ENCODE measurements around the gene CCDC82.

The CCDC82 gene

DNA sequence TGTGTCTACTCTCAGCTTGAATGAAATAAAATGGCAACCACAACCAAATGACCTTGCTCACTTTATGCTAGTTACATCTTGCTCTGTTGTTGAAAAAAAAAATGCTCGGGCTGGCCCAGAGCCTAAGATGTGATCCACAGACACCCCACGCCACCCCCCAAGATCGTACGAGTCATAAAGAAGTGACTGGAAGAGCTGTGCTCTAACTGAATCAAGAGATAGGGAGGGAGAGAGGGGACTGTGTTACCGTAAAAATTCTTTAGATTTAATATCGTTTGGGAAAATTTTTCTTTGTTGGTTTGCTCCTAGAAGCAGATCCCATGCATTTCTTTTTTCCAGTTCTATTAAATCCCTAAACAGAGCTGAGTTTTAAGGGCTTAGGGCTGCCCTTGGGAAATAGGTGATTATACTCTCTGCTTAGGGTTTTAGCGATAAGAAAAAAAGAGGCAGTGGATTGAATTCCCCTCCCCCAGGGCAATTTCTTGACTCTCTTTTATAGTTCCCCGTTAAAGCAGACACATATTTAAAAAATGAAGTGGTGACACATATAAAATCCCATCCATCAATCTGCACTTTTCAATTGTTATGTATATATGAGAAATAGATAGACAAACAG, 61.2 kb downstream of the CCDC82 start:
- no peaks in the 10 kb centered on the region for H3K4me1 ChIP-seq (ENCODE audit: control insufficient read depth, low read length)
- no peaks in the 10 kb centered on the region for H3K36me3 ChIP-seq (ENCODE audit: control insufficient read depth, low read length)
- no peaks in the 10 kb centered on the region for H3K9me3 ChIP-seq (ENCODE audit: control insufficient read depth, insufficient read depth, low read length)
- H3K27ac ChIP-seq (ENCODE audit: low read depth, low read length), result no peak overlapping the region
- no peaks in the 10 kb centered on the region for H3K9me2 ChIP-seq (replicated peaks; ENCODE audit: control insufficient read depth, low read length)
- TF ChIP-seq EZH2phosphoT487 (IDR thresholded peaks at IDR 0.05; ENCODE audit: borderline replicate concordance, low read length), result no peak
- TF ChIP-seq, protein P1, sequence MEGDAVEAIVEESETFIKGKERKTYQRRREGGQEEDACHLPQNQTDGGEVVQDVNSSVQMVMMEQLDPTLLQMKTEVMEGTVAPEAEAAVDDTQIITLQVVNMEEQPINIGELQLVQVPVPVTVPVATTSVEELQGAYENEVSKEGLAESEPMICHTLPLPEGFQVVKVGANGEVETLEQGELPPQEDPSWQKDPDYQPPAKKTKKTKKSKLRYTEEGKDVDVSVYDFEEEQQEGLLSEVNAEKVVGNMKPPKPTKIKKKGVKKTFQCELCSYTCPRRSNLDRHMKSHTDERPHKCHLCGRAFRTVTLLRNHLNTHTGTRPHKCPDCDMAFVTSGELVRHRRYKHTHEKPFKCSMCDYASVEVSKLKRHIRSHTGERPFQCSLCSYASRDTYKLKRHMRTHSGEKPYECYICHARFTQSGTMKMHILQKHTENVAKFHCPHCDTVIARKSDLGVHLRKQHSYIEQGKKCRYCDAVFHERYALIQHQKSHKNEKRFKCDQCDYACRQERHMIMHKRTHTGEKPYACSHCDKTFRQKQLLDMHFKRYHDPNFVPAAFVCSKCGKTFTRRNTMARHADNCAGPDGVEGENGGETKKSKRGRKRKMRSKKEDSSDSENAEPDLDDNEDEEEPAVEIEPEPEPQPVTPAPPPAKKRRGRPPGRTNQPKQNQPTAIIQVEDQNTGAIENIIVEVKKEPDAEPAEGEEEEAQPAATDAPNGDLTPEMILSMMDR (IDR thresholded peaks at IDR 0.05; ENCODE audit: low read depth, low read length, poor library complexity, severe bottlenecking), result no peak
- H3K27me3 ChIP-seq (ENCODE audit: control insufficient read depth, low read length), result no peaks in the 10 kb centered on the region
- H3K79me2 ChIP-seq (ENCODE audit: control insufficient read depth, low read length), result no peaks in the 10 kb centered on the region
- no peaks in the 10 kb centered on the region for H3F3A ChIP-seq (ENCODE audit: control insufficient read depth, insufficient read depth)
- H3K4me2 ChIP-seq (ENCODE audit: low read length), result no peak overlapping the region
- H4K20me1 ChIP-seq (ENCODE audit: control insufficient read depth, insufficient read depth, low read depth, low read length), result no peaks in the 10 kb centered on the region
- H3K4me3 ChIP-seq (ENCODE audit: low read length), result no peak overlapping the region

DNA sequence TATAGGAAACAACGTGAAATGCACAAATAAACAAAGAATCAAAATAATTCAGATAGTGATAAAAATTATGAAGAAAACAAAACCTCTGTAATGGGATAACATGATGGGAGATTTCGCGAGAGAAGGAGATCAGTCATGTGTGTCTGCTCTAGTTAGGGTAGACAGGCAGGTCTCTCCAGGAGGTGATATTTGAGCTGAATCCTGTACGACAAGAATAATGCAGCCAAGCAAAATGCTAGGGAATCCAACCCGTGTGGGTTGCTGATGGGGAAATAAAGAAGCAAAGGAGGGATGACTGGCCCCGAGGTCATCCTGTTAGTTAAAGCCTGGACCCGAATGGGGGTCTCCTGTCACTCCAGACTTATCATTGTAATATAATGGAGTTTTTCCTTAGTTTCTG, 62.8 kb downstream of the CCDC82 start:
- Histone ChIP-seq H3K27me3 (ENCODE audit: control insufficient read depth, low read length) (no peaks in the 10 kb centered on the region), H3K4me3 (ENCODE audit: low read length) (no peak overlapping the region), H3K9me3 (ENCODE audit: control insufficient read depth, insufficient read depth, low read length) (no peaks in the 10 kb centered on the region), H3K4me1 (ENCODE audit: control insufficient read depth, low read length) (no peaks in the 10 kb centered on the region), H3K27ac (ENCODE audit: low read depth, low read length) (no peak overlapping the region), H3K79me2 (ENCODE audit: control insufficient read depth, low read length) (no peaks in the 10 kb centered on the region), H3F3A (ENCODE audit: control insufficient read depth, insufficient read depth) (no peaks in the 10 kb centered on the region), H3K36me3 (ENCODE audit: control insufficient read depth, low read length) (no peaks in the 10 kb centered on the region), H3K9me2 (replicated peaks; ENCODE audit: control insufficient read depth, low read length) (no peaks in the 10 kb centered on the region), H3K4me2 (ENCODE audit: low read length) (no peak overlapping the region), H4K20me1 (ENCODE audit: control insufficient read depth, insufficient read depth, low read depth, low read length) (no peaks in the 10 kb centered on the region)
- TF ChIP-seq EZH2phosphoT487 (IDR thresholded peaks at IDR 0.05; ENCODE audit: borderline replicate concordance, low read length), result no peak
- TF ChIP-seq, protein P1 (IDR thresholded peaks at IDR 0.05; ENCODE audit: low read depth, low read length, poor library complexity, severe bottlenecking), result no peak

DNA sequence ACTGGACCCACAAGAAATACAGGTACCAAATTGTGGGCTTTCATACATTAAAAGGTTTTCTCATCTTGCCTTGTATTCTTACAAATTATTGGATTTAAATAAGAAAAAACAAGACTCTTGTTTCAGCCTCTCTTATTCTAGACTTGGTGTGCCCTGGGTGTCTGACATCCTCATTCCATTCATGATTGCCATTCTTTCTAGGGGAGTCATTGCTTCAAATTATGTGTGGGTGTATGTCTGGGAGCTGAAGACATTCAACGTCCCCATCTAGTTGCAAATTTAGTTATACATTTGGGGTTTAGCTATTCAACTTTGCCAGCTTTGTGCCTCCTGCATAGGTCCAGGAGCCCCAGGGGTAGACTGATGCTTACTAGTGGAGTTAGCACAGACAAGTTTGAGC, 64.8 kb downstream of the CCDC82 start:
- Histone ChIP-seq H3K79me2 (ENCODE audit: control insufficient read depth, low read length) (no peaks in the 10 kb centered on the region), H3K9me3 (ENCODE audit: control insufficient read depth, insufficient read depth, low read length) (no peaks in the 10 kb centered on the region), H3K27ac (ENCODE audit: low read depth, low read length) (no peak overlapping the region), H3K4me2 (ENCODE audit: low read length) (no peak overlapping the region), H4K20me1 (ENCODE audit: control insufficient read depth, insufficient read depth, low read depth, low read length) (no peaks in the 10 kb centered on the region), H3K4me1 (ENCODE audit: control insufficient read depth, low read length) (no peaks in the 10 kb centered on the region), H3K27me3 (ENCODE audit: control insufficient read depth, low read length) (no peaks in the 10 kb centered on the region), H3K4me3 (ENCODE audit: low read length) (no peak overlapping the region), H3K9me2 (replicated peaks; ENCODE audit: control insufficient read depth, low read length) (no peaks in the 10 kb centered on the region), H3F3A (ENCODE audit: control insufficient read depth, insufficient read depth) (no peaks in the 10 kb centered on the region), H3K36me3 (ENCODE audit: control insufficient read depth, low read length) (no peaks in the 10 kb centered on the region)
- TF ChIP-seq EZH2phosphoT487 (IDR thresholded peaks at IDR 0.05; ENCODE audit: borderline replicate concordance, low read length), result no peak
- TF ChIP-seq, protein P1 (IDR thresholded peaks at IDR 0.05; ENCODE audit: low read depth, low read length, poor library complexity, severe bottlenecking), result no peak

Data from DOHH2 (cell line).